A673 (cell line): ENCODE measurements around the gene IRX4.

Source experiments
- EZH2 ChIP-seq: fragments of 200-600 bp; sonication (generic); IDR thresholded peaks from 2 replicates; pipeline ENCODE4 v1.6.1; 2017; ENCODE audit warnings: borderline replicate concordance, low read depth, mild to moderate bottlenecking, mixed read lengths, antibody characterized with exemption, low read length; ENCODE audit not compliant: poor library complexity, severe bottlenecking
- TF ChIP-seq, protein P1 (sequence below): fragments of 300-800, 200-600 bp; sonication (generic); conservative IDR thresholded peaks from 2 replicates; pipeline ENCODE4 v1.5.1; 2017; ENCODE audit warnings: low read depth, mild to moderate bottlenecking, antibody characterized with exemption, low read length, moderate library complexity, mixed read lengths

DNA sequence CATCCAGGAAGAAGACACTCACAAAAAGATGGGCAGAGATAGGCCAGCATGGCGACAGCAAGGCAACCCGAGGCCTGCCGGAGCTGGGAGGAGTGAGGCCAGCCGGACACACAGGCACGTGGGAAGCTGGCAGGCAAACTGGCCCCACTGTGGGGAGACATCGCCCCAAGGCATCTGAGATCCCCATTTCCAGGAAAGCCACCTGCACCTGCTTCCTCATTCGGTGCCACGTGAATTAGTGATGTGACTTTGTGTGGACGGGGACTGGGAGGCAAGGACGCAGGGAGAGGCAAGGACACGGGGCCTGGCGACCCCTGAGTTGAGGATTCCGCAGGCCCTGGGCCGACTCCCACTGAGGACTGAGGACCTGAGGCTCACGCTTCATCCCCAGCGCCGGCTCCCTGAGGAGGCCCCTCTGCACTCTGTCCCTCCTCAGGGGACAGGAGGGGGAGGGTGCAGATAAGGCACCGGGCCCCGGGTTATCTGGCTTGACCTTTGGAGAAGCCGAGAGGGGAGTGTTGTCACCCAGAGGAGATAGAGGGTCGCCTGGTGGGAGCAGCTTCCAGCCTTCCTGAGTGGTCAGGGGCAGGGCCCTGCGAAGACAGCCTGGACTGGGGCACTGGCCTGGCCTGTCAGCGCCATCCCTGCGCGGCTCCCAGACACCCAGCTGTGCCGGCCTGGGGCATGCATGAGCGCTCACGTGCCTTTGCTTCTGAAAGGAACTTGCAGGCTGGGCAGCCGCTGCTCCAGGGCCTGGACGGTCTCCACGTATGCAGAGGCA is 41.8 kb downstream of the IRX4 start:
- TF ChIP-seq, protein P1, sequence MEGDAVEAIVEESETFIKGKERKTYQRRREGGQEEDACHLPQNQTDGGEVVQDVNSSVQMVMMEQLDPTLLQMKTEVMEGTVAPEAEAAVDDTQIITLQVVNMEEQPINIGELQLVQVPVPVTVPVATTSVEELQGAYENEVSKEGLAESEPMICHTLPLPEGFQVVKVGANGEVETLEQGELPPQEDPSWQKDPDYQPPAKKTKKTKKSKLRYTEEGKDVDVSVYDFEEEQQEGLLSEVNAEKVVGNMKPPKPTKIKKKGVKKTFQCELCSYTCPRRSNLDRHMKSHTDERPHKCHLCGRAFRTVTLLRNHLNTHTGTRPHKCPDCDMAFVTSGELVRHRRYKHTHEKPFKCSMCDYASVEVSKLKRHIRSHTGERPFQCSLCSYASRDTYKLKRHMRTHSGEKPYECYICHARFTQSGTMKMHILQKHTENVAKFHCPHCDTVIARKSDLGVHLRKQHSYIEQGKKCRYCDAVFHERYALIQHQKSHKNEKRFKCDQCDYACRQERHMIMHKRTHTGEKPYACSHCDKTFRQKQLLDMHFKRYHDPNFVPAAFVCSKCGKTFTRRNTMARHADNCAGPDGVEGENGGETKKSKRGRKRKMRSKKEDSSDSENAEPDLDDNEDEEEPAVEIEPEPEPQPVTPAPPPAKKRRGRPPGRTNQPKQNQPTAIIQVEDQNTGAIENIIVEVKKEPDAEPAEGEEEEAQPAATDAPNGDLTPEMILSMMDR: no peak
- TF ChIP-seq EZH2: no peak
